Activated naive CD8-positive, alpha-beta T cell treated with anti-CD3 and anti-CD28 coated beads, Interleukin-2, amount 10 ng/mL, durations not matched to agents 7 days and 5 days (primary cell): ENCODE results near the gene METAP2. TPM values are rescaled to one million over a fixed set of nuclear protein-coding genes. Genes with fewer than 3 reads are reported as not detected.
A peak's percentile ranks its signal among the peaks of the same experiment; 100 is the strongest.

ENCODE experiments used
- ATAC-seq: fragments of 150-1000 bp; cut with Tn5 transposase; one replicate; pipeline ENCODE4 v1.10.0; 2021; ENCODE audit warnings: low read depth, moderate library complexity
- POLR2A ChIA-PET: fragments of 350-600 bp; sonication (Branson Sonifier 250); formaldehyde crosslinking; loops from one replicate; lab custom pipeline; 2021; ENCODE audit warnings: antibody characterized with exemption; lab: Charles Lee
- DNase-seq: peaks from one replicate; pipeline ENCODE4 v3.0.0; 2021
- H3K27ac Mint-ChIP-seq: one replicate; pipeline ENCODE4 v1.8.0; 2022; ENCODE audit warnings: mild to moderate bottlenecking, mixed read lengths
- H3K27me3 Mint-ChIP-seq: one replicate; pipeline ENCODE4 v1.8.0; 2022; ENCODE audit warnings: mild to moderate bottlenecking, moderate library complexity, mixed read lengths
- H3K36me3 Mint-ChIP-seq: one replicate; pipeline ENCODE4 v1.8.0; 2021; ENCODE audit warnings: mild to moderate bottlenecking, mixed read lengths
- H3K4me1 Mint-ChIP-seq: one replicate; pipeline ENCODE4 v1.8.0; 2021; ENCODE audit warnings: mixed read lengths
- H3K4me3 Mint-ChIP-seq: one replicate; pipeline ENCODE4 v1.8.0; 2022; ENCODE audit warnings: mild to moderate bottlenecking, moderate library complexity, mixed read lengths
- H3K9me3 Mint-ChIP-seq: one replicate; pipeline ENCODE4 v1.8.0; 2021; ENCODE audit warnings: mixed read lengths
- total RNA-seq, 2 experiments: library from RNA; stranded (reverse); gene quantifications; one replicate each; pipeline ENCODE4 v1.2.3, GENCODE V29; 2021

Gene METAP2
- total RNA-seq, 2 experiments from 2014 or later = 64.3 to 71.2 TPM

DNA sequence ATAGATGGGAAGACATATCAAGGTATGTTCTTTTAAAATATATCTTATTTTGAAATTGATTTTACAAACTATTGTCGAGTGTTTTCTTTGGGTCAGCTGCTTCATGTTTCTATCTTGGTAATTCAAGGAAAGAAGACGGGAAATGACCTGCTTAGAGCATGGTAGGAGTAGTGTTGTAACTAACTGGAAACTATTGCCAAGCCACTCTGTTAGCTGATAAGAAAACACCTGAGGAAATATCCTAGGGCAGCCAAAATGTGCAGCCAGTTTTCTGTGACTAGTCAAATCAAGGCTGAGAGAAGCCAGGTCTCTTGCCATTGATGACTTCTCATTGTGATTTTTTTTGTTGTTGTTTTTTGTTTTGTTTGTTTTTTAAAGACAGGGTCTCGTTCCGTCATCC, 30.2 kb downstream of the METAP2 start:
- DNase-seq = no peak
- H3K4me3 Mint-ChIP-seq = no peak overlapping the region
- no peaks in the 10 kb centered on the region for H3K9me3 Mint-ChIP-seq
- no peaks in the 10 kb centered on the region for H3K27me3 Mint-ChIP-seq
- peaks cover 6% of the 10 kb centered on the region for H3K4me1 Mint-ChIP-seq
- H3K27ac Mint-ChIP-seq = no peak overlapping the region
- ATAC-seq = no peak
- POLR2A ChIA-PET = no interaction called here
- peaks cover 37% of the 10 kb centered on the region for H3K36me3 Mint-ChIP-seq

DNA sequence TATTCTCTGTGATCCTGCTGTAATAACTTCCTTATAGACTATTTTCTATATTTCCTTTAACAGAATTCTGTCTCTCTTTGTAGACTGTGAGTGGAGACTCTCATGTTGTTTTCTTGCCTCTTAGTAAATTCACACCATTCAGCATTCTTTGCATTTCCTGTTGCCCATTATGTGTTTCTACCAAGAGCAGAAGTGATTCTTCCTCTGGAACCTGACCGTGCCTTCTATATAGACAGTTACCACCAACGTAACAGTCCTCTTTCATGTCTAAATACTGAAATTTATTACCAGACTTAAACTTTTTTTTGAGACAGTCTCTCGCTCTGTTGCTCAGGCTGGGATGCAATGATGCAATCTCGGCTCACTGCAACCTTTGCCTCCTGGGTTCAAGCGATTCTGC, 31.1 kb downstream of the METAP2 start:
- Mint-ChIP-seq H3K27me3 (no peaks in the 10 kb centered on the region), H3K27ac (no peak overlapping the region), H3K4me1 (peaks cover 6% of the 10 kb centered on the region), H3K36me3 (peaks cover 33% of the 10 kb centered on the region), H3K9me3 (no peaks in the 10 kb centered on the region), H3K4me3 (no peak overlapping the region)
- DNase-seq (no peak), ATAC-seq (no peak)
- POLR2A ChIA-PET = no interaction called here

DNA sequence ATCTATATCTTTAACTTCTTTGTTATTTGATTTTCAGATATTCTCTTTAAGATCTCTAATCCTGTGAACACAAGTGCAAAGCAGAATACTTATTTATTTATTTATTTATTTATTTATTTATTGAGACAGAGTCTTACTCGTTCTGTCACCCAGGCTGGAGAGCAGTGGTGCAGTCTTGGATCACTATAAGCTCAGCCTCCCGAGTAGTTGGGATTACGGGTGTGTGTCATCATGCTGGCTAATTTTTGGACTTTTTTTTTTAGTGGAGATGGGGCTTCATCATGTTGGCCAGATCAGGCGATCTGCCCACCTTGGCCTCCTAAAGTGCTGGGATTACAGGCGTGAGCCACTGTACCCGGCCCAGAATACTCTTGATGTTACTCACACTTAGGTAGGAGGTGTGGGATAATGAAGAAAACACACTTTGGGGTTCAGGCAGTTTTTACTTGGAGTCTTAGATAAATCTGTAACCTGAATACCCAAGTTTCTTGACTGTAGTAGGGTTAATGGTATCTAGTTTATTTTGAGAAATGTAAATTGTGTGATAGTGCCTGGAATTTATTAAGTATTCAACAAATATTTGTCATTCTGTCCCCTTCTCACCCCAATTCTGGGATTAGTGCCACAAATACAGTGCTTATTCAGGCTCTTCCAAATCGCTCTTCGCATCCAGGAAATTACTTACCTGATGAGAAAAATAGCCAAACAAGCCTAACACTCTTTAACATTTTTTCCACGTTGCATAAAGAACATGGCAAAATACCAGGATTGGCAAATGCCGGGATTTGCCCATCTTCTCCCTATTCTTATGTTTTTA, 33.0 kb downstream of the METAP2 start:
- DNase-seq (no peak), ATAC-seq (no peak)
- Mint-ChIP-seq H3K27ac (no peak overlapping the region), H3K27me3 (no peaks in the 10 kb centered on the region), H3K36me3 (peaks cover 36% of the 10 kb centered on the region), H3K4me3 (no peak overlapping the region), H3K9me3 (no peaks in the 10 kb centered on the region), H3K4me1 (peaks cover 6% of the 10 kb centered on the region)
- POLR2A ChIA-PET = no interaction called here

DNA sequence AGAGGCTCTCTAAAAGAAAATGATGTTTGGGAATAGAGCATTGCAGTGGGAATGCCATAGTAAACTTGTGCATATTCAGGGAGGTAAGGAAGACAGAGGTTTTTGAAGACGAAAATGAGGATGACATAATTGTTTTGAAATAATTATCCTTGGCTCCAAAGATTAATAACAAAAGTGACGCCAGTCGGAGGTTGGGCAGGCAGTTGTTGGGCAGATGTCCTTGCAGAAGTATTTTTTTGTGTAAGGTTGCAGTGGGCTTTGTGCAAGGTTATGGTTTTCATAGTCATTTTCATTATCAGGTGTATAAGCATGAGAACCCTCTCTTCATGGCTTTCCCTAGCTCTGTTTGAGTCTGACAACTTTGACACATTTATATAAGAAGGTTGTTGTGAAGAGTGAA, 35.3 kb downstream of the METAP2 start:
- H3K36me3 Mint-ChIP-seq = peaks cover 37% of the 10 kb centered on the region
- no peak overlapping the region for H3K27ac Mint-ChIP-seq
- no peaks in the 10 kb centered on the region for H3K9me3 Mint-ChIP-seq
- H3K4me1 Mint-ChIP-seq = peaks cover 1% of the 10 kb centered on the region
- H3K27me3 Mint-ChIP-seq = no peaks in the 10 kb centered on the region
- H3K4me3 Mint-ChIP-seq = no peak overlapping the region
- ATAC-seq (no peak), DNase-seq (no peak)
- POLR2A ChIA-PET = no interaction called here

- POLR2A ChIA-PET = no interaction called here
- ATAC-seq (no peak), DNase-seq (no peak)
- no peaks in the 10 kb centered on the region for H3K9me3 Mint-ChIP-seq
- peaks cover 1% of the 10 kb centered on the region for H3K4me1 Mint-ChIP-seq
- H3K27ac Mint-ChIP-seq = peak overlapping the region; percentile 12
- H3K36me3 Mint-ChIP-seq = peaks cover 36% of the 10 kb centered on the region
- no peak overlapping the region for H3K4me3 Mint-ChIP-seq
- no peaks in the 10 kb centered on the region for H3K27me3 Mint-ChIP-seq
Observed at GRCh38 chr12:95511977-95512376, 38.0 kb downstream of the METAP2 start.

GRCh38 chr12:95513599-95513998, 39.6 kb downstream of the METAP2 start:
- Mint-ChIP-seq H3K4me1 (no peaks in the 10 kb centered on the region), H3K4me3 (no peak overlapping the region), H3K36me3 (peaks cover 36% of the 10 kb centered on the region), H3K27ac (no peak overlapping the region), H3K27me3 (no peaks in the 10 kb centered on the region), H3K9me3 (no peaks in the 10 kb centered on the region)
- no peak for DNase-seq
- POLR2A ChIA-PET = no interaction called here
- no peak for ATAC-seq

- H3K4me3 Mint-ChIP-seq = no peak overlapping the region
- H3K27me3 Mint-ChIP-seq = no peaks in the 10 kb centered on the region
- no peak for ATAC-seq
- H3K9me3 Mint-ChIP-seq = no peaks in the 10 kb centered on the region
- H3K36me3 Mint-ChIP-seq = peaks cover 32% of the 10 kb centered on the region
- no peak overlapping the region for H3K27ac Mint-ChIP-seq
- H3K4me1 Mint-ChIP-seq = no peaks in the 10 kb centered on the region
- no peak for DNase-seq
- POLR2A ChIA-PET = no interaction called here
Observed at GRCh38 chr12:95515197-95515596, 41.2 kb downstream of the METAP2 start.

GRCh38 chr12:95516757-95517156, 42.8 kb downstream of the METAP2 start:
- Mint-ChIP-seq H3K4me3 (no peak overlapping the region), H3K36me3 (peaks cover 36% of the 10 kb centered on the region), H3K27me3 (no peaks in the 10 kb centered on the region), H3K27ac (no peak overlapping the region), H3K9me3 (no peaks in the 10 kb centered on the region), H3K4me1 (no peaks in the 10 kb centered on the region)
- no peak for ATAC-seq
- POLR2A ChIA-PET = no interaction called here
- no peak for DNase-seq

DNA sequence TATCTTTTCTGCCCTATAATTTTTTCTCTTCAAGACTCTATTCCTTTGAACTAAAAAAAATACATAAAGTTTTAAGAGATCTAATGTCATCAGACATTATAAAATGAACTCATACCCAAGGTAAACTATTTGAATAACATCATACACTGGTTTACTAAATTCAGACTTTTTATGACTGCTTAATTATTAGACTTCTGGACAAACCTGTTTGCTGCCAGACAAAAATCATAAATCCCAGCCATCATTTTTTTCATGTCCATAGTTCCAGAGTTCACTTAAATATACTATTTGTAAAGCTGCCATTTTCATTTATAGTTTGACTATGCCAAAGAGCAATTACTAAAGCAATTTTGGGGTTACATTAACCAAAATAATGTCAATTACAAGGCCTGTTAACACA, 43.3 kb downstream of the METAP2 start:
- Mint-ChIP-seq H3K4me1 (no peaks in the 10 kb centered on the region), H3K27ac (no peak overlapping the region), H3K36me3 (peaks cover 36% of the 10 kb centered on the region), H3K27me3 (no peaks in the 10 kb centered on the region), H3K9me3 (no peaks in the 10 kb centered on the region), H3K4me3 (no peak overlapping the region)
- POLR2A ChIA-PET = no interaction called here
- ATAC-seq (no peak), DNase-seq (no peak)

DNA sequence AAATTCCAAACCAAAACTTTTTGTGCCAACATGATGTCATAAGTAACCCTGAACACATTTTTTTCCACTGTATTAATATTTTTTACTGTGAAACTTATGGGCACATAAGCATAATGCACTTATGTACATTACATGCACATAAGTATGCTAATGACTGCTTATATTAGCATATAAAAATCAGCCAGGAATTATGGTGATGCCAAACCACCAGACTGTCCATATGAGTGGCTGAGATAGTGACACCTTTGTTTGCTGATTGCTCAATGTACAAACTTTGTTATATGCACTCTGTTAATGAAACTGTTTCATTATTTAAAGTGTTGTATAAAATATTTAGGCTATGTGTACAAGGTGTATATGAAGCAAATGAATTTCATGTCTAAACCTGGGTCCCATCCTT, 45.0 kb downstream of the METAP2 start:
- no peaks in the 10 kb centered on the region for H3K27me3 Mint-ChIP-seq
- no peak for ATAC-seq
- H3K4me3 Mint-ChIP-seq = no peak overlapping the region
- peaks cover 34% of the 10 kb centered on the region for H3K36me3 Mint-ChIP-seq
- H3K4me1 Mint-ChIP-seq = no peaks in the 10 kb centered on the region
- no peaks in the 10 kb centered on the region for H3K9me3 Mint-ChIP-seq
- H3K27ac Mint-ChIP-seq = no peak overlapping the region
- no peak for DNase-seq
- POLR2A ChIA-PET = no interaction called here

DNA sequence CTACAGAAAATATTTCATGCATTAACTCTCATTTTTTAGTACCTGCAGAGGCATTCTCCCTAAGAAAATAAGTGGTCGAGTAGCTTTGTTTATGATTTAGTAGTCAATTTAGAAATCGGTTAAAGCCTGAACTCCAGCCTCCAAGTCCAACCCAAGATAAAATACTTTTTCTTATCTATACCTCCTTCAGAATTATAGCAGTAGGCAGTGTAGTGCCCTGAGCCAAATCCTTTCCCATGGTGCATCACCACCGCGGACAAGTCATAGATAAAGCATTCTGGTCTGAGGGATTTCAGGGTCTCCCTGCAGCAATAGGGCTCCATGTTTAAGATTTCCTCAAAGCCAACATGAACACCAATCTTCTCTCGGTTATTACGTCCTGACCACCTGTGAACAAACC, 46.9 kb downstream of the METAP2 start:
- no peaks in the 10 kb centered on the region for H3K9me3 Mint-ChIP-seq
- no peaks in the 10 kb centered on the region for H3K4me1 Mint-ChIP-seq
- no peak overlapping the region for H3K27ac Mint-ChIP-seq
- ATAC-seq = no peak
- H3K27me3 Mint-ChIP-seq = no peaks in the 10 kb centered on the region
- POLR2A ChIA-PET = no interaction called here
- no peak for DNase-seq
- peaks cover 29% of the 10 kb centered on the region for H3K36me3 Mint-ChIP-seq
- no peak overlapping the region for H3K4me3 Mint-ChIP-seq

- no peaks in the 10 kb centered on the region for H3K4me1 Mint-ChIP-seq
- H3K9me3 Mint-ChIP-seq = no peaks in the 10 kb centered on the region
- DNase-seq (no peak), ATAC-seq (no peak)
- POLR2A ChIA-PET = interaction anchor here (0.6 to 1.0 kb wide), 2 partner anchors 49 to 304 kb away, joined by 3 read pairs; no protein-coding TSS in a partner anchor
- H3K27ac Mint-ChIP-seq = no peak overlapping the region
- H3K36me3 Mint-ChIP-seq = peaks cover 26% of the 10 kb centered on the region
- no peaks in the 10 kb centered on the region for H3K27me3 Mint-ChIP-seq
- H3K4me3 Mint-ChIP-seq = no peak overlapping the region
Observed at GRCh38 chr12:95522692-95523091, 48.7 kb downstream of the METAP2 start.

- Mint-ChIP-seq H3K27me3 (no peaks in the 10 kb centered on the region), H3K27ac (no peak overlapping the region), H3K4me1 (peaks cover 9% of the 10 kb centered on the region), H3K36me3 (peaks cover 15% of the 10 kb centered on the region), H3K9me3 (no peaks in the 10 kb centered on the region), H3K4me3 (no peak overlapping the region)
- DNase-seq = no peak
- POLR2A ChIA-PET = no interaction called here
- ATAC-seq = no peak
Observed at GRCh38 chr12:95528431-95528830, 54.5 kb downstream of the METAP2 start.

GRCh38 chr12:95529693-95530225, 55.8 kb downstream of the METAP2 start:
- DNase-seq (no peak), ATAC-seq (no peak)
- Mint-ChIP-seq H3K9me3 (no peaks in the 10 kb centered on the region), H3K27me3 (no peaks in the 10 kb centered on the region), H3K4me3 (no peak overlapping the region), H3K36me3 (peaks cover 17% of the 10 kb centered on the region), H3K27ac (no peak overlapping the region), H3K4me1 (peaks cover 10% of the 10 kb centered on the region)
- POLR2A ChIA-PET = no interaction called here
